Endothelial cell of umbilical vein (primary cell): Measurements from ENCODE around the gene DSCAML1. TPM values are rescaled to one million over a fixed set of nuclear protein-coding genes. Genes with fewer than 3 reads are reported as not detected.

Source experiments
- BruUV-seq: library from RNA; stranded (reverse); fragments of 400-500 nt; replicated peaks from 2 replicates; lab custom pipeline; 2021; lab: Mats Ljungman, UMichigan
- CTCF ChIA-PET: fragments of 300-600, 350-600 bp; sonication (Branson Sonifier 250); formaldehyde crosslinking; loops from one replicate; lab custom pipeline; 2021; ENCODE audit warnings: antibody characterized with exemption, inconsistent platforms; lab: Charles Lee
- POLR2A ChIA-PET: fragments of 300-600, 350-600 bp; sonication (Branson Sonifier 250); formaldehyde crosslinking; loops from one replicate; lab custom pipeline; 2021; ENCODE audit warnings: antibody characterized with exemption, inconsistent platforms; lab: Charles Lee
- DNase-seq: peaks from one replicate; pipeline ENCODE4 v3.0.0-alpha.2; 2011; ENCODE audit warnings: low read depth, low spot score
- FAIRE-seq: peaks from 2 replicates; lab custom pipeline; 2011; peaks lifted over from hg19 to GRCh38; lab: Jason Lieb, UNC
- H2AFZ ChIP-seq: 2 replicates; pipeline ENCODE4 v1.6.0; 2012; ENCODE audit warnings: low read depth, low read length, control low read depth, inconsistent platforms
- H3K27ac ChIP-seq: 2 replicates; pipeline ENCODE4 v1.5.1; 2011; ENCODE audit warnings: low read depth, mild to moderate bottlenecking, control low read depth, low read length, moderate library complexity; ENCODE audit not compliant: insufficient read depth
- H3K27me3 ChIP-seq, 2 experiments: 2 replicates each; pipeline versions ENCODE4 v1.6.0 to v1.6.1; 2011; ENCODE audit warnings: low read length in 2 of 2, mixed read lengths in 1 of 2; ENCODE audit not compliant: control insufficient read depth in 2 of 2, insufficient read depth in 2 of 2
- H3K36me3 ChIP-seq, 2 experiments: 2 replicates in 1 of 2; 3 replicates in 1 of 2; pipeline ENCODE4 v1.5.1; 2011; ENCODE audit warnings: low read length in 2 of 2, mild to moderate bottlenecking in 1 of 2, moderate library complexity in 1 of 2; ENCODE audit not compliant: control insufficient read depth in 2 of 2, insufficient read depth in 2 of 2; ENCODE audit errors: extremely low read depth in 1 of 2
- H3K4me1 ChIP-seq: 3 replicates; pipeline ENCODE4 v1.5.1; 2011; ENCODE audit warnings: mild to moderate bottlenecking, low read length; ENCODE audit not compliant: control insufficient read depth, insufficient read depth; ENCODE audit errors: extremely low read depth
- H3K4me2 ChIP-seq: 2 replicates; pipeline ENCODE4 v1.6.1; 2011; ENCODE audit warnings: low read length, control low read depth, mixed read lengths; ENCODE audit not compliant: insufficient read depth
- H3K4me3 ChIP-seq, 3 experiments: fragments of 200-600 bp in 1 of 3; sonication (generic), shearing (Covaris generic) in 1 of 3; replicated peaks in 1 of 3; 2 replicates each; pipeline ENCODE4 v1.5.1; 2011 to 2016; ENCODE audit warnings: control low read depth in 3 of 3, low read length in 3 of 3, mild to moderate bottlenecking in 2 of 3, inconsistent platforms in 1 of 3, low read depth in 1 of 3, moderate library complexity in 1 of 3; ENCODE audit not compliant: insufficient read depth in 1 of 3
- H3K79me2 ChIP-seq: 2 replicates; pipeline ENCODE4 v1.6.0; 2012; ENCODE audit warnings: low read length, inconsistent platforms; ENCODE audit not compliant: control insufficient read depth, insufficient read depth
- H3K9ac ChIP-seq: replicated peaks from 2 replicates; pipeline ENCODE3; 2011; ENCODE audit warnings: low read length, control low read depth; ENCODE audit not compliant: insufficient read depth; ENCODE audit errors: extremely low read depth
- H3K9me1 ChIP-seq: replicated peaks from 3 replicates; pipeline ENCODE4 v1.6.0; 2011; ENCODE audit warnings: mild to moderate bottlenecking, low read length; ENCODE audit not compliant: control insufficient read depth, insufficient read depth; ENCODE audit errors: extremely low read depth
- H3K9me3 ChIP-seq: replicated peaks from 2 replicates; pipeline ENCODE4 v1.5.1; 2012; ENCODE audit warnings: low read length, inconsistent platforms; ENCODE audit not compliant: control insufficient read depth, insufficient read depth
- H4K20me1 ChIP-seq: replicated peaks from 2 replicates; pipeline ENCODE3; 2011; ENCODE audit warnings: mild to moderate bottlenecking, low read length; ENCODE audit not compliant: control insufficient read depth, insufficient read depth; ENCODE audit errors: extremely low read depth
- CTCF ChIP-seq, 2 donors: IDR thresholded peaks; 1 replicate in 1 of 2; 2 replicates in 1 of 2; pipeline ENCODE4 v1.5.1; 2011; ENCODE audit warnings: low read length in 2 of 2, mild to moderate bottlenecking in 2 of 2, moderate library complexity in 2 of 2, control low read depth in 1 of 2, inconsistent platforms in 1 of 2, low read depth in 1 of 2; ENCODE audit not compliant: insufficient read depth in 1 of 2; ENCODE audit errors: extremely low read depth in 1 of 2
- EZH2 ChIP-seq: IDR thresholded peaks from 2 replicates; pipeline ENCODE4 v1.6.1; 2012; ENCODE audit warnings: borderline replicate concordance, low read depth, mild to moderate bottlenecking, moderate library complexity, low read length, inconsistent platforms; ENCODE audit not compliant: severe bottlenecking
- FOS ChIP-seq: IDR thresholded peaks from 2 replicates; pipeline ENCODE4 v1.6.1; 2011; ENCODE audit warnings: mild to moderate bottlenecking, low read length, moderate library complexity, borderline replicate concordance; ENCODE audit not compliant: insufficient read depth
- GATA2 ChIP-seq: IDR thresholded peaks from 2 replicates; pipeline ENCODE4 v1.7.0; 2011; ENCODE audit warnings: low read depth, mild to moderate bottlenecking, moderate library complexity, mixed read lengths, low read length; ENCODE audit not compliant: insufficient read length, insufficient read depth
- JUN ChIP-seq: IDR thresholded peaks from 2 replicates; pipeline ENCODE4 v1.6.1; 2011; ENCODE audit warnings: borderline replicate concordance, low read depth; ENCODE audit not compliant: insufficient read length, insufficient read depth
- MAX ChIP-seq: IDR thresholded peaks from 2 replicates; pipeline ENCODE4 v1.6.1; 2011; ENCODE audit not compliant: insufficient read depth, insufficient read length
- MYC ChIP-seq: IDR thresholded peaks from one replicate; pipeline ENCODE4 v1.6.1; 2011; ENCODE audit warnings: mild to moderate bottlenecking, low read depth, low read length
- POLR2A ChIP-seq: IDR thresholded peaks from 2 replicates; pipeline ENCODE4 v1.6.1; 2012; ENCODE audit warnings: low read depth, mild to moderate bottlenecking, control low read depth, low read length
- POLR2AphosphoS5 ChIP-seq: IDR thresholded peaks from 2 replicates; pipeline ENCODE4 v1.6.1; 2012; ENCODE audit warnings: low read depth, mild to moderate bottlenecking, control low read depth, low read length, moderate library complexity; ENCODE audit not compliant: insufficient read depth
- dilution Hi-C: fragments of 300-500 bp; cut with MboI; formaldehyde crosslinking; loops from one replicate; pipeline ENCODE4 v1.15.0; 2019; ENCODE audit warnings: low sequenced_read_pairs; ENCODE audit not compliant: extremely low pct_ligation_motif_present
- intact Hi-C: fragments of 100-400 bp; cut with micrococcal nuclease; formaldehyde crosslinking; loops from one replicate; pipeline ENCODE4 v1.10.0; 2022
- polyA plus RNA-seq, 4 experiments: library from polyadenylated mRNA; depleted of rRNA in 3 of 4; stranded (reverse) in 3 of 4; unstranded in 1 of 4; fragments of >200 nt; gene quantifications; 2 replicates each; pipeline versions ENCODE4 v1.2.1 to v1.2.3, GENCODE V29; 2011 to 2012; ENCODE audit warnings: missing spikeins in 1 of 4
- total RNA-seq: library from RNA; stranded (reverse); gene quantifications from 2 replicates; pipeline ENCODE4 v1.2.3, GENCODE V29; 2021

DSCAML1 gene
- total and polyA plus RNA-seq, 2 donors (not counting 3 experiments of a cell fraction or from before 2014, with no cell fraction given) = not detected

GRCh38 chr11:117560780-117561530 lies 236.1 kb downstream of the DSCAML1 start:
- Histone ChIP-seq H4K20me1 (no peaks in the 10 kb centered on the region), H3K27me3 (no peaks in the 10 kb centered on the region), H2AFZ (no peak overlapping the region), H3K36me3 (no peaks in the 10 kb centered on the region), H3K4me3 (no peak overlapping the region), H3K4me1 (no peaks in the 10 kb centered on the region), H3K4me2 (no peak overlapping the region), H3K79me2 (no peaks in the 10 kb centered on the region), H3K27ac (no peak overlapping the region), H3K9me3 (no peaks in the 10 kb centered on the region), H3K9me1 (no peaks in the 10 kb centered on the region), H3K9ac (no peak overlapping the region)
- no TSS peak for BruUV-seq
- DNase-seq (no peak), FAIRE-seq (no peak)
- CTCF ChIA-PET = no interaction called here
- intact Hi-C loops = no loop called here
- POLR2A ChIA-PET = no interaction called here
- dilution Hi-C loops = no loop called here
- TF ChIP-seq MYC = no peak
- TF ChIP-seq MAX = no peak
- no peak for TF ChIP-seq GATA2
- no peak for TF ChIP-seq FOS
- no peak for TF ChIP-seq POLR2AphosphoS5
- no peak for TF ChIP-seq POLR2A
- no peak for TF ChIP-seq JUN
- TF ChIP-seq CTCF (IDR thresholded peaks at IDR 0.05; ENCODE audit: extremely low read depth in 1 of 2, insufficient read depth in 1 of 2, low read depth in 1 of 2, low read length in 2 of 2) = no peak
- TF ChIP-seq EZH2 = no peak
